GM12873 (cell line): ENCODE data around the gene DDX5.

ENCODE experiments used
- TF ChIP-seq, protein P1 (sequence below): IDR thresholded peaks from 2 replicates; pipeline ENCODE4 v1.5.1; 2012; ENCODE audit warnings: low read depth, mild to moderate bottlenecking, moderate library complexity, low read length, control low read depth; ENCODE audit not compliant: insufficient read depth; ENCODE audit errors: missing control alignments

The DDX5 gene

DNA sequence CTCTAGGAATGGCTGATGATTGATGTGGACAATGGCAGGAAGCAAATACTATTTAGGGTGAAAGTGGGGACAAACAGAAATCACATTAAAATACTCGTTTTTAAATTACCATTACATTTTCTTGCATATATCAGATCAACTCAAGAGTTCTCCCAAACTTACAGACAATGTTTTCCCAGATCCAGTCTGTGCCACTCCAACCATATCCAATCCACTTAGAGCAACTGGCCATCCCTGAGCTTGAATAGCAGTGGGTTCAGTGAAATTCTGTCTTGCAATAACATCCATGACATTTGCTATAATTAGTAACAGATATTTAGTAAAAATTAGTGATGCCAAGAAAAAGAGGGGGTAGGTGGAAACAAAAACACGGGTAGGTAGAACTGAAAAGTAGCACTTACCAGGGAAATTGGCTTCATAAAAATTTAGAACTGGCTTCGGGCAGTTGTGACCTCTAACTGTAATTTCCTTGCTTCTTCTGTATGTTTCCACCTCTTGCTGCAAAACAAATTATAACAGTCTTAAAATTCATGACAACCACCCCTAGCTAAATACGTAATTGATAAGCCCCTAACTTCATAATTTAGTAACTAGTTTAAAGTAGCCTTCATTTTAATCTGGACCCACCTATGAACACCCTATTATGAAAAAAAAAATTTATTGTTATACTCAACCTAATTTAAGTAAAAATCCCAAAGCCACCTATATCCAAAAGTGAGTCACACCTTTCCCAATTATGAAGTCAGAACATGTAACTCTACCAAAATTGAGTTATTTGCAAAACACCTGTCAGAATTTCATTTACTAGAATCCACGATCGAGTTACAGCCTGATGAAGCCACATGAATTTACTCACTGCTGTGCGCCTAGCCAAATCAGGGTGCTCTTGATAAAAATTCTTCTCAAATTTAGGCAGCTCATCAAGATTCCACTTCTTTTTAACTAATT lies 2.0 kb downstream of the DDX5 start:
- TF ChIP-seq, protein P1, sequence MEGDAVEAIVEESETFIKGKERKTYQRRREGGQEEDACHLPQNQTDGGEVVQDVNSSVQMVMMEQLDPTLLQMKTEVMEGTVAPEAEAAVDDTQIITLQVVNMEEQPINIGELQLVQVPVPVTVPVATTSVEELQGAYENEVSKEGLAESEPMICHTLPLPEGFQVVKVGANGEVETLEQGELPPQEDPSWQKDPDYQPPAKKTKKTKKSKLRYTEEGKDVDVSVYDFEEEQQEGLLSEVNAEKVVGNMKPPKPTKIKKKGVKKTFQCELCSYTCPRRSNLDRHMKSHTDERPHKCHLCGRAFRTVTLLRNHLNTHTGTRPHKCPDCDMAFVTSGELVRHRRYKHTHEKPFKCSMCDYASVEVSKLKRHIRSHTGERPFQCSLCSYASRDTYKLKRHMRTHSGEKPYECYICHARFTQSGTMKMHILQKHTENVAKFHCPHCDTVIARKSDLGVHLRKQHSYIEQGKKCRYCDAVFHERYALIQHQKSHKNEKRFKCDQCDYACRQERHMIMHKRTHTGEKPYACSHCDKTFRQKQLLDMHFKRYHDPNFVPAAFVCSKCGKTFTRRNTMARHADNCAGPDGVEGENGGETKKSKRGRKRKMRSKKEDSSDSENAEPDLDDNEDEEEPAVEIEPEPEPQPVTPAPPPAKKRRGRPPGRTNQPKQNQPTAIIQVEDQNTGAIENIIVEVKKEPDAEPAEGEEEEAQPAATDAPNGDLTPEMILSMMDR = no peak

DNA sequence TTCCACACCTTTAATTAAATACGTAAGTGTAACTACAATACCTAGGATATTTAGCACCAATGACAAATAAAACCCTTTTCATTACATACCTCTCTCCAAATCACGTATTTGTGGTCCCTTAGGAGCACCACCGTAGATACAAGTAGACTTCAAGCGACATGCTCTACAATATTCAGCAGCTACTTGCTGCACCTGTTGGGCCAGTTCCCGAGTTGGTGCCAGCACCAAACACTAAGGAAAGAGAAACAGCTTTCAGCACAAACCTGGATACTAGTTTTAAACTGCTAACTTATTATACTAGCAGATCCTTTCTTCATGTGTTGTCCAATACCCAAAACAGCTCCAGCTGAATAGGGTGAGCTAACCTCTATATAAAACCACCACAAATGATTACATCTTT lies 2.7 kb downstream of the DDX5 start:
- TF ChIP-seq, protein P1 = no peak

- TF ChIP-seq, protein P1 = no peak
Measured at GRCh38 chr17:64502809-64503208, 3.3 kb downstream of the DDX5 start.

GRCh38 chr17:64502021-64502420 lies 4.1 kb downstream of the DDX5 start:
- TF ChIP-seq, protein P1 = no peak

DNA sequence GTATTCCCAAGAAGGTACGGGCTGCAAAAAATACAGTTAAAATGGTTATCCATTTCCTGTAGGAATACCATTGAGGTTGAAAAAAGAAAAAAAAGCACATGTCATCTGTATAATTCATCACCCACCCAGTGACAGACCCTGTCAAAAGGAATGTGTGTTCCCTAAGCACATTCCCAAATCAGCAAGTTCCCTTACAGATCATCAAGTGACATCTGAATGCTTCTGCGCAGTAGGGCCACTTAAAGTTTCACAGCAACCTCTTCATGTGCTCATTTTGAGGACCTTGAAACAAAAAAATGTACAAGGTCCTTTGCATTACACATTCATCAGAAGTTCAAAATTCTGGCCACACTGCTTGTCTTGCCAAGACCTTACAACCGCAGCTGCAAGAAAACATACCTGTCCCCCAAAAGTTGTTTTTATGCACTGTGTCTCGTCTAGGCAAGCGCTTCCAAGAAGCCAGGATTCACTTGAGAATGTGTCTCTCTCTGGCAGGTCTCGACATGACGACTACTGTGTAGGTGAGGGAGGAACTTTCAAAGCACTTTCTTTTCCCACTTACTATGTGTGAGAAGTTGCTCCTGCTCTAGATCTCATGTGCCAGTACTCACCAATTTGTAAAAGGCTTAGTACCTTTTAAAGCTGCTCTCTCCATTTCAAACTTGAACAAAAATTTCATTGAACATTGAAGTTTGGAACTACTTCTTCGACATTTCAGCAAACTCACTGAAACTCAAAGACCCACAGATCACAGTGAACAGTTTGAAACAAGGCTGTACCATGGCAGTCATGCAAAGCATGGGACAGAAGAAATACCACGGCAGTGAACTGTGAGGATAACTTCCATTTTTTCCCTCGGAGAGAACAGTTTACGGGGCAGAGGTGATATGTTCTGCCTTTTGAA lies 5.0 kb downstream of the DDX5 start:
- TF ChIP-seq, protein P1 = no peak

DNA sequence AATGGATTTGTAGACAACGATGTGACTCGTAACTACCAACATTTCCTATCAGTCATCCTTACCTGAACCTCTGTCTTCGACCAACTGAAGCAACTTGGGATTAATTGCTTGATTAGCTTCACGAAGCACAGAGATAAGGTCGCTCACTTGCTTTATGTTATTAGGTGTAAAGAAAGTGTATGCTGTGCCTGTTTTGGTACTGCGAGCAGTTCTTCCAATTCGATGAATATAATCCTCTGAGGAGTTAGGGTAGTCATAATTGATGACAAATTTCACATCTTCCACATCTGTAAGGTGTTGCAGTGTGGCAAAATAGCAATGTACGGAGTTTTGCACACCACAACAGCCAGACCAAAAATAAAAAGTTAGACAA lies 5.6 kb downstream of the DDX5 start:
- TF ChIP-seq, protein P1 = no peak
